Endothelial cell (in vitro differentiated cells): ENCODE data around the gene FOXL1. TPM values are rescaled to one million over a fixed set of nuclear protein-coding genes. Genes with fewer than 3 reads are reported as not detected.

Experiments used
- DNase-seq: peaks from one replicate; pipeline ENCODE4 v3.0.0; 2021; ENCODE audit warnings: low spot score
- H3K27ac Mint-ChIP-seq: one replicate; pipeline ENCODE4 v1.8.0; 2021; ENCODE audit warnings: mixed read lengths, inconsistent platforms; ENCODE audit not compliant: unreplicated experiment
- H3K27me3 Mint-ChIP-seq: one replicate; pipeline ENCODE4 v1.8.0; 2021; ENCODE audit warnings: mild to moderate bottlenecking, moderate library complexity, mixed read lengths, inconsistent platforms; ENCODE audit not compliant: unreplicated experiment
- H3K36me3 Mint-ChIP-seq: one replicate; pipeline ENCODE4 v1.8.0; 2021; ENCODE audit warnings: mild to moderate bottlenecking, low read depth, mixed read lengths, inconsistent platforms; ENCODE audit not compliant: unreplicated experiment
- H3K4me1 Mint-ChIP-seq: one replicate; pipeline ENCODE4 v1.8.0; 2021; ENCODE audit warnings: mild to moderate bottlenecking, mixed read lengths, inconsistent platforms; ENCODE audit not compliant: unreplicated experiment
- H3K4me3 Mint-ChIP-seq: one replicate; pipeline ENCODE4 v1.8.0; 2021; ENCODE audit warnings: mild to moderate bottlenecking, mixed read lengths, inconsistent platforms; ENCODE audit not compliant: unreplicated experiment
- H3K9me3 Mint-ChIP-seq: one replicate; pipeline ENCODE4 v1.8.0; 2021; ENCODE audit warnings: mixed read lengths, inconsistent platforms; ENCODE audit not compliant: unreplicated experiment
- total RNA-seq: library from RNA; stranded (reverse); fragmentation: NEBNext Ultra II Directional; extraction: Animal tissue kit (Norgen Biotek cat#: 25700); gene quantifications from one replicate; pipeline ENCODE4 v1.2.1, GENCODE V29; 2021; ENCODE audit not compliant: unreplicated experiment
- TF ChIP-seq, protein P1 (sequence below): fragments of 200-600 bp; sonication (generic); IDR thresholded peaks from one replicate; pipeline ENCODE4 v1.5.0; 2021; ENCODE audit warnings: antibody characterized with exemption; ENCODE audit not compliant: unreplicated experiment

The FOXL1 gene
- total RNA-seq, 1 donor from 2014 or later, result 3.4 TPM

DNA sequence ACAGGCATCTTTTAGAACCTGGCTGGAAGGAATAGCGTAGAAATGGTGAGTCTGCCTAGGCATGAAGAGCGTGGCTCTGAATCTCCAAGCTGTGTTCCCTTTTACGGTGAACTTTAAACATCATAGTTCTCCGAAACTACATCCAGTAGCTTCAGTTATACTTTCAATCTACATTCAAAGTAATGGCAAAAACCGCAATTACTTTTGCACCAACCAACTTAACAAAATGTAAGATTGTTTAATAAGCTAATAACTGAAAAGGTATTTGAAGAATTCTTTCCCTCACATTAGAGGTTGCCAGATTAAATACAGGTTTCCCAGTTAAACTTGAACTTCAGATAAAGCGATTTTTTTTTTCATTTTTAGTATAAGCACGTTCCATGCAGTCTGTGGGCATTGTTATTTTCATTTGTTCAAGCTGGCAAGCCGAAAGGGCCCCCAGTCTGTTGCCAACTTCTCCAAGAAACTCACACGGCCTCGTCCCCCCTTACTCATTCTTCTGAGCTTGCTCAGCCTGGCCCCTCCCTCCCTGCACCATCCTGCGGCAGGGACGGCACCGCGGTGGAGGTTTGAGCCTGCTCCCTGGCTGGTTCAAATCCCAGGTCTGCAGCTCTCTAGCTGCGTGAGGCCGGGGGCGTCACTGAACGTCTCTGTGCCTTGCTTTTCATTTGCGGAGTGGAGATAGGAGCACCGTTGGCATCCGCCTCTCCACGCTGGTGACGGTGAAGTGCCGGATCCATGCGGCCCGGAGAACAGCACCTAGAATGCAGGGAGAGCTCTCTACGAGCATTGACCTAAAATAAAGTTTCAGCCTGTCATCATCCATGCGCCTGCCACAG, 19.8 kb upstream of the FOXL1 start:
- no peak overlapping the region for H3K4me3 Mint-ChIP-seq
- no peak for DNase-seq
- H3K9me3 Mint-ChIP-seq, result no peaks in the 10 kb centered on the region
- peaks cover 16% of the 10 kb centered on the region for H3K4me1 Mint-ChIP-seq
- no peak overlapping the region for H3K27ac Mint-ChIP-seq
- H3K27me3 Mint-ChIP-seq, result peaks cover 1% of the 10 kb centered on the region
- TF ChIP-seq, protein P1, sequence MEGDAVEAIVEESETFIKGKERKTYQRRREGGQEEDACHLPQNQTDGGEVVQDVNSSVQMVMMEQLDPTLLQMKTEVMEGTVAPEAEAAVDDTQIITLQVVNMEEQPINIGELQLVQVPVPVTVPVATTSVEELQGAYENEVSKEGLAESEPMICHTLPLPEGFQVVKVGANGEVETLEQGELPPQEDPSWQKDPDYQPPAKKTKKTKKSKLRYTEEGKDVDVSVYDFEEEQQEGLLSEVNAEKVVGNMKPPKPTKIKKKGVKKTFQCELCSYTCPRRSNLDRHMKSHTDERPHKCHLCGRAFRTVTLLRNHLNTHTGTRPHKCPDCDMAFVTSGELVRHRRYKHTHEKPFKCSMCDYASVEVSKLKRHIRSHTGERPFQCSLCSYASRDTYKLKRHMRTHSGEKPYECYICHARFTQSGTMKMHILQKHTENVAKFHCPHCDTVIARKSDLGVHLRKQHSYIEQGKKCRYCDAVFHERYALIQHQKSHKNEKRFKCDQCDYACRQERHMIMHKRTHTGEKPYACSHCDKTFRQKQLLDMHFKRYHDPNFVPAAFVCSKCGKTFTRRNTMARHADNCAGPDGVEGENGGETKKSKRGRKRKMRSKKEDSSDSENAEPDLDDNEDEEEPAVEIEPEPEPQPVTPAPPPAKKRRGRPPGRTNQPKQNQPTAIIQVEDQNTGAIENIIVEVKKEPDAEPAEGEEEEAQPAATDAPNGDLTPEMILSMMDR, result no peak
- H3K36me3 Mint-ChIP-seq, result peaks cover 8% of the 10 kb centered on the region

DNA sequence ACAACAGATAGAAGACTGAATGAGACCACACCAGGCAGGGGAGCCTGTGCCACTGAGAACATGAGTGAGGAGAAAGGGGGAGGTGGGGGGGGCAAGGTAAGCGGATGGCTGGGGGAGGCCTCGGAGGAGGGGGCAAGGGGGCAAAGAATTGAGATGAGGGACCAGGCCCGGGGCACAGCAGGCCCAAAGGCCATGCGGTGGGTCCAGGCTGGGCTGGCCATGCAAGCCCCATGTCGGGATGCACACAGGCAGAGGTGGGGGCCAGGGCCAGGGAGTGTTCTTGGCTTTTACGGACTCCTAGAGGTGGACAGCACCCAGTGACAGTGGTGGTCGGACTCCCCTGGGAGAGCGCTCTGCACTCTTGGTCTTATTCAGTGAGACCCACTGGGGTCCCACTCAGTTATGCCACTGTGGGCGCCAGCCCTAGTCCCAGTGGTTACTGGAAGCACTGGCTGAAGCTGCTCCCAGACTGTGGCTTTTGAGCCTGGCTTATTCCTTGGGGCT, 18.5 kb upstream of the FOXL1 start:
- Mint-ChIP-seq H3K27me3 (no peaks in the 10 kb centered on the region), H3K36me3 (no peaks in the 10 kb centered on the region), H3K27ac (no peak overlapping the region), H3K4me1 (peaks cover 15% of the 10 kb centered on the region), H3K4me3 (no peak overlapping the region), H3K9me3 (no peaks in the 10 kb centered on the region)
- TF ChIP-seq, protein P1, result no peak
- no peak for DNase-seq

DNA sequence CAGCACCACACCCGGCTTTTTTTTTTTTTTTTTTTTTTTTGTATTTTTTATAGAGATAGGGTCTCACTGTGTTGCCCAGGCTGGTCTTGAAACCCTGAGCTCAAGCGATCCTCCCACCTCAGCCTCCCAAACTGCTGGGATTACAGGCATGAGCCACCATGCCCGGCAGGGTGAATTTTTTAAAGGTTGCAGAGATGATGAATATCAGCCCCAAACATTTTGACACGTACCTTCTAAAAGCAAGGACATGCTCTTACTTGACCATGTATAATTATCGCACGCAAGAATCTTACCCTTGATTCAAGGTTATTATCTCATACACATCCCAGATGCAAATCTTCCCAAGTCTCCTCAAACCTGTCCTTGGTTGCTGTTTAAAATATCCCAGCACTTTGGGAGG, 16.0 kb upstream of the FOXL1 start:
- H3K4me3 Mint-ChIP-seq, result no peak overlapping the region
- DNase-seq, result no peak
- no peak overlapping the region for H3K27ac Mint-ChIP-seq
- H3K4me1 Mint-ChIP-seq, result peaks cover 15% of the 10 kb centered on the region
- no peaks in the 10 kb centered on the region for H3K9me3 Mint-ChIP-seq
- TF ChIP-seq, protein P1, result no peak
- peaks cover 5% of the 10 kb centered on the region for H3K27me3 Mint-ChIP-seq
- no peaks in the 10 kb centered on the region for H3K36me3 Mint-ChIP-seq

DNA sequence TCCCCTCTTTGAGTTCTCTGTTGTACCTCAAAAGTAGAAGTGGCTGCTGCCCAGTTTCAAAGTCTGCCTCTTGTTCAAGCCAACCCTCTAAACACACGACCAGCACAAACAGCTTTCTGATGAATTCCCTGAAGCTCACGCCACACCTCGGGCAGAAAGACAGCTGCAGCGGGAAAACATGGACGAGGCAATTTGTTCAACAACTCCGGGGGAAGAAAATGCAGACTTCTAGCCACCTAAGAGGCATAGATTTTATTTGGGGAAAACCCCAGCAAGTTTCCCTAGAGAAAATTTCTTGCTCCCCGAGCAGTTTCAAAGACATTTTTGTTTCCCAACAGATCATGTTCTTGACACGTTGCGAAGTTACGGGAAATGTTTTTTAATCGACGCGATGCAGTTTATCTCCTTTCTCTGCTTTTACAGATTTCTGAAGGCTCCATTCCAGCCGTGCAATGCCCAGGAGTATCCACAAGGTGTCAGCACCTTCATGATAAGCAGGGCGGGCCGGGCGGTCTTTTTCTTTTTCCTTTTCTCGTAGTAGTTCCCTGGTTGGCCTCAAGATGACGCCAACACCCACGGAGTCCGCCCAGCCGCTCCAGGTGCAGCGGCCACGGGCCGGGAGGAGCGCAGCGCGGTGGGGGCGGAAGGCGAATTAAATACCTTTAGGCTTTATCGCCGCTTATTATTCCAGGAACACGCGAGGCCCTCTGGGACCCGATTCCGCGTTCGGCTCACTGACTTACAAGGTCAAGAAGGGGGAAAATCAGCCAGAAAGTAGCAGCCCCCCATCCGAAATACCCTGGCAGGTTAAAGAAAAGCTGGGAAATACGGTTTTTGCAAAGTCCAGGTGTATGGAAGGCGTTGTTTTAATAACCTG, 14.6 kb upstream of the FOXL1 start:
- peaks cover 15% of the 10 kb centered on the region for H3K4me1 Mint-ChIP-seq
- TF ChIP-seq, protein P1, result peak; percentile 100
- H3K36me3 Mint-ChIP-seq, result no peaks in the 10 kb centered on the region
- H3K4me3 Mint-ChIP-seq, result peak overlapping the region; percentile 56
- H3K27ac Mint-ChIP-seq, result no peak overlapping the region
- peaks cover 5% of the 10 kb centered on the region for H3K27me3 Mint-ChIP-seq
- no peaks in the 10 kb centered on the region for H3K9me3 Mint-ChIP-seq
- DNase-seq, result peak; percentile 93
